A549 (cell line): Measurements from ENCODE around the gene C10orf67. TPM values are rescaled to one million over a fixed set of nuclear protein-coding genes. Genes with fewer than 3 reads are reported as not detected.

Experiments
- ATAC-seq, 2 experiments: fragments of 200-7000 bp in 1 of 2; fragments of >200 bp in 1 of 2; cut with Nextera tagmentation in 1 of 2; cut with Tn5 transposase in 1 of 2; 3 replicates each; pipeline versions ENCODE4 v1.8.0 to v1.9.1; 2018 to 2020; ENCODE audit warnings: mild to moderate bottlenecking in 1 of 2, moderate library complexity in 1 of 2
- CTCF ChIA-PET: fragments of 300-600 bp; sonication (Branson Sonifier 250); formaldehyde crosslinking; extraction: SDS; loops from one replicate; lab custom pipeline; 2021; ENCODE audit warnings: antibody characterized with exemption, inconsistent platforms; lab: Yijun Ruan, JAX
- POLR2A ChIA-PET: fragments of 350-600 bp; formaldehyde crosslinking; extraction: SDS; loops from one replicate; lab custom pipeline; 2021; ENCODE audit warnings: antibody characterized with exemption, inconsistent platforms; lab: Yijun Ruan, JAX
- DNase-seq, 2 experiments: peaks; one replicate each; pipeline versions ENCODE4 v3.0.0 to v3.0.0-alpha.2; 2011 to 2016; ENCODE audit warnings: low read depth in 1 of 2, low spot score in 1 of 2
- FAIRE-seq: peaks from 2 replicates; lab custom pipeline; 2011; peaks lifted over from hg19 to GRCh38; lab: Jason Lieb, UNC
- H3K27ac ChIP-seq, 2 experiments: fragments of >200 bp; sonication (Bioruptor Twin); formaldehyde crosslinking; 3 replicates each; pipeline ENCODE4 v1.5.1; 2016 to 2017
- H3K4me1 ChIP-seq: fragments of >200 bp; sonication (Bioruptor Twin); formaldehyde crosslinking; 3 replicates; pipeline ENCODE4 v1.6.1; 2016
- H3K4me2 ChIP-seq: fragments of >200 bp; sonication (Bioruptor Twin); formaldehyde crosslinking; 3 replicates; pipeline ENCODE4 v1.6.1; 2016
- H3K4me3 ChIP-seq: fragments of >200 bp; sonication (Bioruptor Twin); formaldehyde crosslinking; 3 replicates; pipeline ENCODE4 v1.5.1; 2016
- H3K9me3 ChIP-seq: fragments of >200 bp; sonication (Bioruptor Twin); formaldehyde crosslinking; 3 replicates; pipeline ENCODE4 v1.6.1; 2016
- CBX2 ChIP-seq: fragments of 200-600 bp; sonication (generic); IDR thresholded peaks from 2 replicates; pipeline ENCODE4 v1.6.1; 2016; ENCODE audit warnings: low read depth, mild to moderate bottlenecking, borderline replicate concordance
- EHF ChIP-seq: fragments of 250-450 bp; sonication (Bioruptor Pico); IDR thresholded peaks from 2 replicates; pipeline ENCODE4 v1.5.0; 2020; ENCODE audit warnings: mild to moderate bottlenecking
- FOSL2 ChIP-seq, 2 experiments: fragments of 450-650 bp in 1 of 2; fragments of >200 bp in 1 of 2; sonication (Bioruptor Twin) in 1 of 2; formaldehyde crosslinking; IDR thresholded peaks; 2 replicates each; pipeline versions ENCODE4 v1.5.0 to v1.6.1; 2016 to 2020; ENCODE audit warnings: mild to moderate bottlenecking in 1 of 2, moderate library complexity in 1 of 2
- FOXS1 ChIP-seq: fragments of 250-450 bp; sonication (Bioruptor Pico); IDR thresholded peaks from 2 replicates; pipeline ENCODE4 v1.5.0; 2020; ENCODE audit warnings: mild to moderate bottlenecking, moderate library complexity
- GATA3 ChIP-seq: IDR thresholded peaks from 2 replicates; pipeline ENCODE4 v1.6.1; 2012; ENCODE audit warnings: borderline replicate concordance
- HDAC2 ChIP-seq: fragments of 200-600 bp; sonication (generic); IDR thresholded peaks from 2 replicates; pipeline ENCODE4 v1.6.1; 2016
- HOXB13 ChIP-seq: fragments of 250-450 bp; sonication (Bioruptor Pico); IDR thresholded peaks from 2 replicates; pipeline ENCODE4 v1.5.0; 2020; ENCODE audit warnings: low read depth, mild to moderate bottlenecking, moderate library complexity
- JUNB ChIP-seq: fragments of >200 bp; sonication (Bioruptor Twin); formaldehyde crosslinking; IDR thresholded peaks from 2 replicates; pipeline ENCODE4 v1.6.1; 2016
- KDM1A ChIP-seq: fragments of 200-600 bp; sonication (generic); IDR thresholded peaks from 2 replicates; pipeline ENCODE4 v1.6.1; 2016; ENCODE audit warnings: low read depth, mild to moderate bottlenecking
- MYC ChIP-seq: IDR thresholded peaks from 2 replicates; pipeline ENCODE4 v1.6.1; 2012; ENCODE audit warnings: mild to moderate bottlenecking, inconsistent platforms, low read length, improper control_type of control experiment, borderline replicate concordance
- NPAS2 ChIP-seq: fragments of 250-450 bp; sonication (Bioruptor Pico); IDR thresholded peaks from 2 replicates; pipeline ENCODE4 v1.8.0; 2022; ENCODE audit warnings: mild to moderate bottlenecking, moderate library complexity, borderline replicate concordance
- PHF8 ChIP-seq: fragments of 200-600 bp; sonication (generic); IDR thresholded peaks from 2 replicates; pipeline ENCODE4 v1.6.1; 2016; ENCODE audit warnings: low read depth, mild to moderate bottlenecking, antibody characterized with exemption, moderate library complexity, borderline replicate concordance
- POLR2A ChIP-seq: IDR thresholded peaks from 2 replicates; pipeline ENCODE4 v1.6.1; 2012; ENCODE audit warnings: mild to moderate bottlenecking, low read length
- POLR2AphosphoS2 ChIP-seq: conservative IDR thresholded peaks from 2 replicates; pipeline ENCODE4 v1.6.1; 2012; ENCODE audit warnings: low read length, improper control_type of control experiment, inconsistent platforms
- RARB ChIP-seq: fragments of 250-450 bp; sonication (Bioruptor Pico); IDR thresholded peaks from 2 replicates; pipeline ENCODE4 v1.8.0; 2021; ENCODE audit warnings: mild to moderate bottlenecking, moderate library complexity
- SMC3 ChIP-seq: fragments of >200 bp; sonication (Bioruptor Twin); formaldehyde crosslinking; IDR thresholded peaks from 3 replicates; pipeline ENCODE4 v1.6.1; 2018; ENCODE audit warnings: inconsistent platforms
- ZC3H11A ChIP-seq: fragments of 450-650 bp; IDR thresholded peaks from 2 replicates; pipeline ENCODE4 v1.6.1; 2014; ENCODE audit warnings: antibody characterized with exemption, mild to moderate bottlenecking
- ZNF302 ChIP-seq: fragments of 250-450 bp; sonication (Bioruptor Pico); IDR thresholded peaks from 2 replicates; pipeline ENCODE4 v1.9.0; 2021; ENCODE audit warnings: inconsistent platforms, mild to moderate bottlenecking, moderate library complexity
- WGBS: methylation state at CpG from one replicate; pipeline ENCODE4 v1.1.6; 2017; ENCODE audit errors: missing lambda C conversion rate; 5-methylcytosine and 5-hydroxymethylcytosine counted together
- polyA plus RNA-seq, 4 experiments: library from polyadenylated mRNA; depleted of rRNA in 3 of 4; stranded (reverse); fragments of >200 nt; fragmentation: RNase III in 1 of 4; extraction: RNeasy Plus Mini Kit Qiagen cat#74134 plus additional on column Dnase treatment in 1 of 4; gene quantifications; 2 replicates in 3 of 4; 3 replicates in 1 of 4; pipeline ENCODE4 v1.2.3, GENCODE V29; 2011 to 2017
- TF ChIP-seq, protein P1 (sequence below): fragments of 250-450 bp; sonication (Bioruptor Pico); IDR thresholded peaks from 2 replicates; pipeline ENCODE4 v1.5.0; 2020; ENCODE audit warnings: low read depth, mild to moderate bottlenecking, moderate library complexity
- TF ChIP-seq, protein P2 (sequence below): fragments of 450-650 bp; IDR thresholded peaks from 2 replicates; pipeline ENCODE4 v1.6.1; 2014; ENCODE audit warnings: antibody characterized with exemption
- TF ChIP-seq, protein P3 (sequence below): fragments of 150-350 bp; IDR thresholded peaks from 2 replicates; pipeline ENCODE4 v1.6.1; 2014; ENCODE audit warnings: low read depth, mild to moderate bottlenecking, low read length

Gene C10orf67
- polyA plus RNA-seq, 2 of the 4 experiments (the other 2 are of a cell fraction), result 0.06 to 0.09 TPM

DNA sequence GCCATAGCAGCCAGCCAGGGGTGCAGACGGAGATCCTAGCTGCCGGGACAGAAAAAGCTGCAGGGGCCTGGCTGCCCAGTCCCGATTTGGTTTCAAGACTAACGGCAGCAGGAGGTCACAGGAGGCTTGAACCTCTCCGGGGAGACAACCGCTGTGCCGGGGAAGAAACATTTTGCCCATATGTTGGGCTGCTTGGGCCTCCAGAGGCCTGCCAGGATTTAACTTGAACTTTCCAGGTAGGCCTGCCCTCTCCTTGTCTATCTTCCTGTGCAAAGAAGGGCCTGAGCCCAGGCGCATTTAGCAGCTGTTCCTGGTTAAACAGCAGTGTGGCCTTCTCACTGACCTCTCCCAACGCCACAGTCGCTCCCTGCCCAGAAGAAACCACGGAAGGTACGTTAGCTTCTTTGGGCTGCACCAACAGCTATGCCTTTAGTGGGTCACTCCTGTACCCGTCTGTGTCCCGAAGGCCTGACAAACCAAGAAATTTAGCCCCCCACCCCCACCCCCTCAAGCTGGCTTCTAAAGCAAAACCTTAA lies 169.6 kb downstream of the C10orf67 start:
- Histone ChIP-seq H3K4me3 (no peak overlapping the region), H3K9me3 (no peaks in the 10 kb centered on the region), H3K4me1 (no peaks in the 10 kb centered on the region), H3K4me2 (no peak overlapping the region), H3K27ac (no peak overlapping the region)
- CTCF ChIA-PET, result interaction anchor here (2.0 kb wide), 1 partner anchor 17 kb away, joined by 5 read pairs; no protein-coding TSS in a partner anchor
- POLR2A ChIA-PET, result no interaction called here
- no peak for ATAC-seq
- no peak for DNase-seq
- no peak for FAIRE-seq
- TF ChIP-seq, protein P1, sequence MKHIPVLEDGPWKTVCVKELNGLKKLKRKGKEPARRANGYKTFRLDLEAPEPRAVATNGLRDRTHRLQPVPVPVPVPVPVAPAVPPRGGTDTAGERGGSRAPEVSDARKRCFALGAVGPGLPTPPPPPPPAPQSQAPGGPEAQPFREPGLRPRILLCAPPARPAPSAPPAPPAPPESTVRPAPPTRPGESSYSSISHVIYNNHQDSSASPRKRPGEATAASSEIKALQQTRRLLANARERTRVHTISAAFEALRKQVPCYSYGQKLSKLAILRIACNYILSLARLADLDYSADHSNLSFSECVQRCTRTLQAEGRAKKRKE (CRISPR knock-in tag), result no peak
- TF ChIP-seq, protein P2, sequence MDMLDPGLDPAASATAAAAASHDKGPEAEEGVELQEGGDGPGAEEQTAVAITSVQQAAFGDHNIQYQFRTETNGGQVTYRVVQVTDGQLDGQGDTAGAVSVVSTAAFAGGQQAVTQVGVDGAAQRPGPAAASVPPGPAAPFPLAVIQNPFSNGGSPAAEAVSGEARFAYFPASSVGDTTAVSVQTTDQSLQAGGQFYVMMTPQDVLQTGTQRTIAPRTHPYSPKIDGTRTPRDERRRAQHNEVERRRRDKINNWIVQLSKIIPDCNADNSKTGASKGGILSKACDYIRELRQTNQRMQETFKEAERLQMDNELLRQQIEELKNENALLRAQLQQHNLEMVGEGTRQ, result no peak
- TF ChIP-seq FOXS1 (CRISPR knock-in tag), result no peak
- TF ChIP-seq HOXB13 (CRISPR knock-in tag), result no peak
- no peak for TF ChIP-seq POLR2AphosphoS2
- TF ChIP-seq KDM1A, result no peak
- no peak for TF ChIP-seq POLR2A
- no peak for TF ChIP-seq EHF (CRISPR knock-in tag)
- TF ChIP-seq GATA3, result no peak
- no peak for TF ChIP-seq ZC3H11A
- no peak for TF ChIP-seq RARB (CRISPR knock-in tag)
- no peak for TF ChIP-seq HDAC2
- no peak for TF ChIP-seq JUNB
- TF ChIP-seq PHF8, result no peak
- TF ChIP-seq NPAS2 (CRISPR knock-in tag), result no peak
- TF ChIP-seq MYC, result no peak
- TF ChIP-seq FOSL2 (IDR thresholded peaks at IDR 0.05), result no peak
- TF ChIP-seq FOSL2 (CRISPR knock-in tag; IDR thresholded peaks at IDR 0.05), result no peak
- WGBS, result 58% methylated on average over 13 of the region's 14 CpGs

DNA sequence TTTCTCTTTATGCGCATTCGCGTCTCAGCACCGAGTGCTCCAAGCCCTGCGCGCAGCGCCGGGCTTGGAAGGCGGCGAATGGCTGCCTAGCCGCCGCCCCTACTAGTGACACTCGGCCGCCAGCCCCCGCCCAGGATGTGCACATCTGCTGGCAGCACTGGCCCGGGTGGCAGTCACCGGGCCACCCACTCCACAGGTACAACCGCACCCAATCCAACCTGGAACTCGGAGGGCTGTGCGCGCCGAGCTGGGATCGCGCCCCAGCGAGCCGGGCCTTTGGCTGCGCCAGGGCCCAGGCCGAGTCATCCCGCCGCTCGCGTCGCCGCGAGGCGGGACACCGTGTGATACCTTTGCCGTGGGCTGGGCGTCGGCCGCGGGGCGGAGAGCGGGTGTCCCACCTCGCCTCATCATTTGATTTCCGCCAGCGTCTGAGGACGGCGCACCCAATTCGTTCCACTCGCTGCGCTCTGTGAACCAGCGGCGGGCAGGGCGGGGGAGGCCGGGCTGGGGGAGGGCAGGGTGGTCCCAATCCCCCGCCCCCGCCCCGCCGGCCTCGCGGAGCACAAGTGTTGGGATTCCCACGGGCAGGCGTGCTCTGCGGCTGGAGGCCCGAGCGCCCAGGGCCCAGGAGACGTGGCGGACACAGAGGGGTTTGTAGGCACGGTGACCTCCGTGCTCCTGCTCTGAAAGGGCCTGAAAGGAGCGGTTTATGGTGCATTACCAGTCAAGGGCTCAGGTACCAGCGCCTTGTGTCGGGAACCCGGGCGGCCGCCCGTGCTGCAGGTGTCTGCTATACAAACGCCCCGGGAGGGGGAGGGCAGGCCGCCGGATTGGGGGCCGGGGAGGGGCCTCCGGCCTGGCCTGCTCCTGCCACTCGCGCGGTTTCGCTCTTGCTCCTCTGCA lies 170.3 kb downstream of the C10orf67 start:
- ChIA-PET CTCF (interaction anchor here (2.0 kb wide), 1 partner anchor 16 kb away, joined by 5 read pairs; no protein-coding TSS in a partner anchor), POLR2A (no interaction called here)
- TF ChIP-seq POLR2AphosphoS2 (no peak), CBX2 (no peak), FOSL2 (IDR thresholded peaks at IDR 0.05) (no peak), FOSL2 (CRISPR knock-in tag; IDR thresholded peaks at IDR 0.05) (no peak), PHF8 (no peak), SMC3 (no peak), ZNF302 (CRISPR knock-in tag) (no peak)
- TF ChIP-seq, protein P3, sequence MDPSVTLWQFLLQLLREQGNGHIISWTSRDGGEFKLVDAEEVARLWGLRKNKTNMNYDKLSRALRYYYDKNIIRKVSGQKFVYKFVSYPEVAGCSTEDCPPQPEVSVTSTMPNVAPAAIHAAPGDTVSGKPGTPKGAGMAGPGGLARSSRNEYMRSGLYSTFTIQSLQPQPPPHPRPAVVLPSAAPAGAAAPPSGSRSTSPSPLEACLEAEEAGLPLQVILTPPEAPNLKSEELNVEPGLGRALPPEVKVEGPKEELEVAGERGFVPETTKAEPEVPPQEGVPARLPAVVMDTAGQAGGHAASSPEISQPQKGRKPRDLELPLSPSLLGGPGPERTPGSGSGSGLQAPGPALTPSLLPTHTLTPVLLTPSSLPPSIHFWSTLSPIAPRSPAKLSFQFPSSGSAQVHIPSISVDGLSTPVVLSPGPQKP, result no peak
- H3K9me3 ChIP-seq, result no peaks in the 10 kb centered on the region
- H3K27ac ChIP-seq, result no peak overlapping the region
- DNase-seq, result no peak
- no peak overlapping the region for H3K4me3 ChIP-seq
- no peak for ATAC-seq
- H3K4me1 ChIP-seq, result no peaks in the 10 kb centered on the region
- no peak for FAIRE-seq
- 63% methylated on average over 17 of the region's 88 CpGs for WGBS
- no peak overlapping the region for H3K4me2 ChIP-seq
